Stimulated activated CD4-positive, alpha-beta T cell treated with anti-CD3 and anti-CD28 coated beads, TNF-alpha, amount 100 ng/mL, for 1 hour (primary cell): ENCODE data around the gene STAG1.
"Not testable (repeated sequence)": the region's sequence is repeated elsewhere in the genome, so short reads cannot be mapped to it uniquely, and the experiment has no call there.

Source experiments
- DNase-seq, 3 donors: peaks; one replicate each; pipeline ENCODE4 v3.0.0-alpha.2; 2020; ENCODE audit warnings: low read depth in 3 of 3, low spot score in 1 of 3

STAG1 gene

DNA sequence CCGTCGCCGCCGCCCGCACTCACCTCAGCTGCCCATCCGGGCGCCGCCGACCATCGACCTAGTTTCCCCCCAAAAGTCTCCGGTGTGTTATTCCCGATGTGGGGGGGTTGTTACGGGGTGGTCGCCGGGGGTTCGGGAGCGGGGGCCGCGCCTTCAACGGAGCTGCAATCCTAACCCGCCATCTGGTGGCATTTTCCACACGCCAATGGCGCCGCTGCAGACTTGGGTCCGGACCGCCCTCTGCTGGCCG, at the start of gene STAG1:
Gene STAG1, minus strand, starts transcription at position 207 of the 250 bp plus-strand sequence. CDS start 121,480 bp downstream, outside the sequence.
- DNase-seq: no peak

DNA sequence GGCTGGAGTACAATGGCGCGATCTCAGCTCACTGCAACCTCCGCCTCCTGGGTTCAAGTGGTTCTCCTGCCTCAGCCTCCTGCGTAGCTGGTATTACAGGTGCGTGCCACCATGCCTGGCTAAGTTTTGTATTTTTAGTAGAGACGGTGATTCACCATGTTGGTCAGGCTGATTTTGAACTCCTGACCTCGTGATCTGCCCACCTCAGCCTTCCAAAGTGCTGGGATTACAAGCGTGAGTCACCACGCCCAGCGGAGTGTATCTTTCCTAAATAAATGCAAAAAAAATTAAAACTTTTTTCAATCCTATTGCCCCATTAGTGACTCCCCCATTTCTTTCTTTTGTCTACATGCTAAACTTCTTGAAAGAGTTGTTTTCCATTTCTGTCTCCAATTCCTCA, 49.0 kb upstream of the STAG1 start:
- DNase-seq: not testable (repeated sequence)

DNA sequence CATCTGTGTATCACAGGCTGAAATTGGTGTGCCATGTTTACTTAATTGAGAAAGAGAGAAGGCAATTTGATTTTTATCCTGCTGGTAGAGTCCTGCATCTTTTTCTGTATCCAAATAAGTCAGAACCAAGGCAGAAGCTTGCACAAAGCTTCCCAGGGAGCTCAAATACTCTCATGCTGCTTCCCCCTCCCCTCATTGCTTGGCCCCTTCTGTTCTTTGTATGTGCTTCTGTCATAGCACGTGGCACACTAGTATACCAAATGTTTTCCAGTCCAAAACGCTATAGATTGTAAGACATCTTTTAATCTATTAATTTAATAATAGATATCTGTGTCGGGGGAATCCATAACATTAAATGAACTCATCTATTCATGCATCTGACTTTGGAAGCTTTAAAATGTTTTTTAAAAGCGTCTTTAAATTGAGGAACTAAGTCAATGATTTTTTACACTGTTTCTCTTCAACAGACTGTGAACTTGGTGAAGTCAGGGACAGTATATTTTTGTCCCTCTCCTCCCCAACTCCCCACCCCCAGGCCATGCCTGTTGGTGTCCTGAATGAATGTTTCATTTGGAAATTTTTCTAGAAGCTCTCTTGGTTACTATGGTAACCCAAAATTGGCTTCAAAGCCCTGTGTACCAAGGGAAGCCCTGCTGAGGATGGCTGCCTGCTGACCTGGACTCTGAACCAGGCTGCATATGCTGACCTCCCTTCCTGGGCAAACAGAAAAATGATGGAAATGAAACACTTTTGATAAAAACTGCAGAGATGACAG, 40.6 kb upstream of the STAG1 start:
- DNase-seq: no peak

DNA sequence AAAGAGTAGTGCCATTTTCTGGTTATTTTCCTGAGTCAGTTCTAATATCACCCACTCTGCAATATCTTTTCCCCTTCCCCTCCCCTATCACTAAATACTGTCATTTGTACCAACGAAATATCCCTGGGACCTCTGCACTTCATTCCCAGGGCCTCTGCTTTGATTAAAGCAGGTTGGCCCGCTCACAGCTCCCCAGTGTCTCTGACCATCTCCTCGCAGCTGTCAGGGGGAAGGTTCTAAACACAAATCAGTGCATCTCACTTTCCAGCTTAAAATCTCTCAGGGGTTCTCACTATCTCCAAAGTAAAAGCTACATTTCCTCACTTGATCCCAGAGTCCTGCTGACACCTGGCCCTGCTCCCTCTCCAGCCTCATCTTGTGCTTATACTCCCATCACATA, 38.6 kb upstream of the STAG1 start:
- no peak for DNase-seq

DNA sequence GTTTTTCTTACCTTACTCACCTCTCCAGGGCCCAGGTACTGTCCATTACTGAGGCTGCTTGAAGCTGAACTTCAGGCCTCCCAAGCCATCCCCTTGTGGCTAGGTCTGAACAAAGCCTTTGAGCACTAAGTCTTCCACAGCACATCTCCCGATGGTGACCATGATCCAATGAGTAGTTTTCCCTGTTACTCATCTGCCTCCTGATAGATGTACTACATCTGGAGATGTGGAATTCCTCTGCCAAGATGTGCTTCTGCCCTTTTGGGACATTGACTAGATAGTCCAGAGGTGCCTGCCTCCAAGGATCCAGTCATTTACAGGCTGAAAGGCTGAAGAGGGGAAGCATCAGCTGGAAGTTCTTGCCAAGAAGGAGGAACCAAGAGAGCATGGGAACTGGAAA, 37.8 kb upstream of the STAG1 start:
- DNase-seq: no peak

DNA sequence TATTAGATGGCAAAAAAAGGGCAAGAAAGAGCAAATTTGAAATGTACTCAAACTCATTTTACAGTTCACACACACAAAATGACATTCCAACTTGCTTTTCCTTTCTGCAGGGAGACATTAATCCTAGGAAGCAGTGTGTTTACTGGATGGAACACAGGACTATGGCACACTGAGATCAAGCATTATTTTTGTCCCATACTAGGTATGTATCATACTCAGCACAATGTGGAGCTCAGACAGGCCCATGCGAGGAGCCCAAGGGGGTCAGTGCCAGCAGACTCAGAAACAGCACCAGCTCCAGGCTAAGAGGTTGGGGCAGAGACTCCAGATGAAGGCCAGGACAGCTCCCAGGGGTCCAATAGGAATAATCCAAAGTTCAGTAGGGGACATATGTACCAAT, 36.0 kb upstream of the STAG1 start:
- no peak for DNase-seq

DNA sequence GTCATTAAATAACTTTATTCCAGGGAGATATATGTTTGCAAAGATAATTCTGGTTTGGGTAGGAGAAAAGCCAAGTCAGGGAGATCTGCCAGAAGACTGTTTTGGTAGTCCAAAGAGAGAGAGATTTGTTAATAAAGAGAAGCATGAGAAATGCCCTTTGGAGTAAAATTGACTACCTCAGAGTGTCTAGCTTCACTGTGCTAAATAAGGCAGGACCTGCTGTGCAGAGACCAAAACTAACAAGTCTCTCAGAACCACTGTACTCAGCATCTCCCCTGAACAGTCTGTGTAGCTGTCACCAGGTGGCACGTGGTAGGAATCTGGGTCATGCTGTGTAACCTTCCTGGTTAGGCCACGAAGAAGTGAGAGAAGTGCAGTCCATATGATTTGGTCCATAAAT, 35.2 kb upstream of the STAG1 start:
- no peak for DNase-seq

DNA sequence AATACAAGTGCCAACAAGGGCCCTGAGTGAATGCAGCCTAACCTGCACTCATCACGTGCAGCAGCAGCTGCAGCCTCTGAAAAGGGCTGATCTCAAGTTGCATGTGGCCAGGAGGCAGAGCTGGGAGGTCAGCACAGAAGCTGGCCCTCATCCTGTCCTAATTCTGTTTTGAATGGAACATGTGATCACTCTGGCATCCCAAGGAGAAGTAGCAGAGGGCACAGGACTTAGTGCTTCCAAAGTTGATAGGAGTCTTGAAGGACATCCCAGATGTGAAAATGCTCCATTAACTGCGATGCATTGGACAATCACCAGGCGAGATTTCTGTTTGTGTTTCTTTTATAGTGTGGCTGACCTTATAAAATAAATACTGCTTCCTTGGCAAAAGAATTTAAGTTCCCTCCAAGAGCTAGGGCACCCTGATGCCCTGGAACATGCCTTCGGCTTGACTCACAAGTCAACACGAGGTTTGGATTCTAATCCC, 31.6 kb upstream of the STAG1 start:
- DNase-seq: no peak

DNA sequence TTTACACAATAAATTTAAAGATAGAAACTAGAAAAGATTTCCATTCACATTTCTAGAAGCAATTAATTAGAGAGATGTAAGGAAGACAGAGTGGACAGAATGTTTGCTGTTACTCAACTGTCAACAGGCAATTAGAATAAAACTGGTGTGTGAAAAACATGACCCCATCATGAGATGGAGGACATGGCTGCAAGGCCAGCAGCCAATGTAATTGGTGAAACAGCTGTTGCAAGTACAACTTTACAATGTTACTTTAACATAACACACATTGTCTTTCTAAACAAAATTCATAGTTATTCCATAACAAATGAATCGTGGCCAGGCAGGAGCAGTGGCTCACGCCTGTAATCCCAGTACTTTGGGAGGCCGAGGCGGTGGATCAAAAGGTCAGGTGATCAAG, 28.6 kb upstream of the STAG1 start:
- no peak for DNase-seq

DNA sequence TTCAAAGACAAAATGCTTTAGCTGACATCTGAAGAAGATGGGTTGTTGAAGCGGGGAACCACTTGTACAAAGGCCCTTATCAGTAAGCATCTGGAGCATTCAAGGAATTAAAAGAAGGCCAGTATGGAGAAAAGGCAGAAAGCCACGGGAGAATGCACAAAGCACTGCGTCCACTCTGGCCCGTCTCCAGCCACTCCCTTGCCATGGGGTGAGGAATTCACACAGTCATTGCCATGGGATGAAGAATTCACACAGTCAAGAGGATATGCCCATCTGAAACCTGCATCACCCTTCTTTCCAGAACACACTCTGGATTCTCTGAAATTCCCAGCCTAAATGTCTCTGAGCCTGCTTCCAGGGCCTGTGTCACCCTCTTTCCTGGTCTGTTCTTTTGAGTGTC, 26.7 kb upstream of the STAG1 start:
- DNase-seq: no peak

DNA sequence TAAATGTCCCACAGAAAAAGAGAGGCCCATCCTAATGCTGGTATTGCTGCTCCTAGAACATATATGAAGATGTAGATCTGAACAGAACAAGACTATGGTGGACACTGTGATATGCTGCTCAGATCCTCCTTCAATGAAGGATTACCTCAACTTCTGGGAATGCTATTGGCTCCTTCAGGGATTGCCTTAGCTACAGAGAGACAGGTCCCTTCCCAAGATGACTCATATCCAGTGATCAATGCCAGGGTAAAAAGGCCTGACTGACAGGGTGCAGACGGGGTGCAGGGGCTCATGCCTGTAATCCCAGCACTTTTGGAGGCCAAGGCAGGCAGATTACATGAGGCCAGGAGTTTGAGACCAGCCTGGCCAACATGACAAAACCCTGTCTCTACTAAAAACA, 20.5 kb upstream of the STAG1 start:
- DNase-seq: no peak

DNA sequence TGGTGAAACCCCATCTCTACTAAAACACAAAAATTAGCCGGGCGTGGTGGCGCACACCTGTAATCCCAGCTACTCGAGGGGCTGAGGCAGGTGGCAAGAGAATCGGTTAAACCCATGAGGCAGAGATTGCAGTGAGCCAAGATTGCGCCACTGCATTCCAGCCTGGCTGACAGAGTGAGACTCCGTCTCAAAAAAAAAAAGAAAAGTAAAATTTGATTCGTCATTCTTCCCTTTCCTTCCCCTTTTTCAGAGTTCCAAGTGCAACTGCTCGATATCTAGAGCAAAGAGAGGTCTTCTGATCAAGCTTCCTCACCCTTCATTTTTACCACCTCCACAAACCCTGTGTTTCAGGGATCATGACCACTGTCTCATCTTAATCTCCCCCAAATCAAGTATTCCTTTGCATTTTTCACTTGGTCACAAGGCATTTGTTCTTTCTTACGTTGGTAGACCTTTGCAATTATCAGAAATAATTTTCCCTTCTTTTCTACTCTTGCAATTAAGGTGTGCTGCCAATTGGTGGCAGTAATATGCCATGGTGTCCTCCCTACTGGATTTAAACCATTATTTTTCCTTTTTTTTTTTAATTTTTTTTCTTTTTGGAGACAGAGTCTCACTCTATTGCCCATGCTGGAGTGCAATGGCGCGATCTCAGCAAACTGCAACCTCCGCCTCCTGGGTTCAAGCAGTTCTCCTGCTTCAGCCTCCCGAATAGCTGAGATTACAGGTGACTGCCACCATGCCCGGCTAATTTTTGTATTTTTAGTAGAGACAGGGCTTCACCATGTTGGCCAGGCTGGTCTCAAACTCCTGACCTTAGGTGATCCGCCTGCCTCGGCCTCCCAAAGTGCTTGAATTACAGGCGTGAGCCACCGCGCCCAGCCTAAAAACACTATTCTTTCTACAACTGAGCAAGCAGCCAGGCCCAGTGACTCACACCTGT, 6.3 kb upstream of the STAG1 start:
- DNase-seq: not testable (repeated sequence)

DNA sequence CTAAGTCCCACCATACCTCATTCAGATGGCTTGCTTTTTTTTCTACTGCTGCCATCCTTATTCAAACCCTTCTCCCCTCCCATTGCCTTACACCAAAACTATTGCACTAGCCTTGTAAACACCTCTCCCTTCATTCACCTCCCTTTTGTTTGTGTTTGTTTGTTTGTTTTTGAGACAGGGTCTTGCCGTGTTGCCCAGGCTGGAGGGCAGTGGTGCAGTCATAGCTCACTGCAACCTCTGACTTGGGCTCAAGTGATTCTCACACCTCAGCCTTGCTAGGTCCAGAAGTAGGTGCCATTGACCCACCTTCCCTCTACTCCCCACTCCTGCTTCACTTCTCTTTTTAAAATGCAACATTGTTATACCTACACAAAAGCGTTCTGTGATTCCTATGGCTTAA, 3.0 kb upstream of the STAG1 start:
- no peak for DNase-seq

DNA sequence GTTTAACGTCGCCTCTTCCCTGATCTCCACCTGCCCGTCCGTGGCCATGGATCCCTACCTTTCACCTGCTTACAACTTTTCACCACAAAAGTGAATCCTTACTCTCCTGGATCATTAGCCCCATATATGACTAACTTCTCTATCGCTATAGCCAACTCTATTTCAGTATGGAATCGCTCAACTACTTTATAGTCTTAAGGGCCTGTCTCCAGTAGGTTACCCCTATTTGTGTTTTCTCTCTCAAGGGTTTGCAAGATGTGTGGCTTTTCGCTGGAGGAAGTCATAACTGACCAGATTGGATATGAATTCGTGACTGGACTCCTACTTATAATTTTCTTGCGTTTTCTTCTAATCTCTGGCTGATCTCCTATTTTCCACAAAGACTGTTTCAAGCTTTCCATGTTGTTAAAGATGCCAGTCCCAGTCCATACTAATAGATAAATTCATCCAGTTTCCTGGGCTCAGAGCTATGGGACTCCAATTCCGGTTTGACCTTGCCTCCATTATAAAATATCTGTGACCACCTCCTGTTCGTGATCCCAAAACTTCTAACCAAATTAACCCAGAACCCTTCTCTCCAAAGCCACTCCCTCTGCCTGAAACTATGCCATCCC, 1.3 kb upstream of the STAG1 start:
- DNase-seq: no peak

DNA sequence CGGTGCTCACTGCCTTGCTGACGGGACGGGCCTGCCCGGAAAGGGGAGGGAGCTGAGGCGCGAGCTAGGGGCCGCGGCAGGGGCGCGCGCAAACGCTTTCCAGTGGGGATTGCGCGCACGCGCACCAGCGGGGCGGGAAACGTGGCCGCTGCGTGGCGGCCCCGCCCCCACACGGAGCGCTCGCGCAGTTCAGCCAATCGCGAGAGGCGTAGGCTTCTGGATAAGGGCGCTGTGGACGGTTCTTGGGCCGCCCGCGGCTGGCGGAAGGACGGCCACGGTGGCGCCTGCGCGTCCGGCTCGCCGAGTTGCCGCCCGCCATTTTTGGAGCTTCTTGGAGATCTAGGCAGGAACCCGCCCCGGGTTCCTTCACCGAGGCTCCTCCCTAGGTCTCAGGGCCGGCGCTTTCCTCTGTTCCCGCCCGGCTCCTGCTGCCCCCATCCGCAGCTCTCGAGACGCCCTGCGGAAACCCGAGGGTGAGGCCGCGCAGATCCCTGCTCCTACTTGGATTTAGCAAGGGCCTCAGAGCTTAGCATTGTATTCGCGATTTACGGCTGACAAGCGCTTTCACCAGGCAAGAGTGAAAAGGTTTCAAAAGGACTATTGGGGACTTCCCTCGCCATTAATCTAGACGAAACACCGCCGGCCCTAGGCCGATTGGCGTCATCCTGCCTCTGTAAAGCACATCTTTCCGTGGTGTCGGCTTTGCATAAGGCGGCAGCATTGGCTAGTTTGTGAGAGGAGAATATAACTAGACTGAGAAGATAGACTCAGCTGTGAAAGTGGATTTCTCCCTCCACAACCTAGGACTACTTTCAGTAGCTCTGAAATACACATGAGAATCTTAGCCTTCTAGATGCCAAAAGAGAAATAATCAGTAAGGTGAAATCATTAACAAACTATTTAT, 496 bp upstream of the STAG1 start:
- DNase-seq: peak; percentile 96 to 98 (median 98)

DNA sequence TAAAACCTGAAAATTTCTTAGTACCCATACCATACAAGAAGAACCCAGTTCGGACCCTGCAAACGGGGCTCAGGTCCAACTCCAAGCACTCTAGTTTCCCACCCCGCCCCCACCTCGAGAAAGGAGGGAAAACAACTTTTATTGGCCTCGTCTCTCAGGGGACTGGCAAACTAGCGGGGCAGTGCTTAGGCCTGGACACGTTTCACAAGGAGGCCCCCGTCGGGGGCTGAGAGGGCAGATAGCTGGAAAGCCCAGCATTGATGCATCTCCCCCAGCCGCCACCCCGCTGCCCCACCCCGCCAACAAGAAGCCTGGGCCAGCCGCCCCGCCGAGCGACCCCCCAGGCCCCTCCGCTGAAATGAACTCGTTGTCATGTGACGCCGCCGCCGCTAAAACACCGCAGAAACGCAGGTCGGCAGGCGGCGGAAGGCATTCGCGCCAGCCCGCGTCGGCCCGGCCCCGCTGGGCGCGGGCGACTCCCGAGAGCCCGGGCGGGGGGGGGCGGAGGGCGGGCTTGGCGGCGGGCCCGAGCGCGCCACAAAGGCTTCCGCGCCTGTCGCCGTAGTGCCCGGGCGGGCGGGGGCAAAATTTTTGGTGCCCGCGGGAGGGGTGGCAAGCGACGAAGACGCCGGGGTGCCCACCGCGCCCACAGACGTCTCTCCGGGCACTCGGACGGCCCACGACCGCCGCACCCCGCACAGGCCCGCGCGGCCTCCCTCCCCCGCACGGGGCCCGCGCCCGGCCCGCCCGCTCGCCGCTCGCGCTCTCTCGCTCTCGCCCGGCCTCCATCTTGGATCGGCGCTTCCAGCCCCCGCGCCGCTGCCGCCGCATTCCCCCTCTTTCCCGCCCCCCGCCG, 634 bp downstream of the STAG1 start:
- DNase-seq: peak; percentile 19 to 56 (median 29)

DNA sequence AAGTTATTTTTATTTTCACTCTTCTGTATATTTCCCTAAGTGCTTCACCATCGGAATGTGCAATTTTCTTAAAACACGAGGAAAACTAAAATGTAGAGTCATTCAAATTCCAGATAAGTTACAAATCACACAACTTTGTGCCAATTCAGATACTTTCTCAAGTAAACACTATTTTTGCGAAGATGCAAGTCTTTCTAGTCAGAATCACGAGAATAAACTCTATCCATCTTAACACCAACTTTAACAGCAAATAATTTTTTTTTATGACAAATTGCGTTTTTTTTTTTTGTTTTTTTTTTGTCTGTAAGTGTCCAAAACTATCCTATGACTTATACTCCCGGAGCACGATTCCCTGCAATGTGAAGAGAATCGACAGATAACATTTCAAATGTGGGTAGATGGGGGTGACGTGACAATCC, 1.3 kb downstream of the STAG1 start:
- no peak for DNase-seq

DNA sequence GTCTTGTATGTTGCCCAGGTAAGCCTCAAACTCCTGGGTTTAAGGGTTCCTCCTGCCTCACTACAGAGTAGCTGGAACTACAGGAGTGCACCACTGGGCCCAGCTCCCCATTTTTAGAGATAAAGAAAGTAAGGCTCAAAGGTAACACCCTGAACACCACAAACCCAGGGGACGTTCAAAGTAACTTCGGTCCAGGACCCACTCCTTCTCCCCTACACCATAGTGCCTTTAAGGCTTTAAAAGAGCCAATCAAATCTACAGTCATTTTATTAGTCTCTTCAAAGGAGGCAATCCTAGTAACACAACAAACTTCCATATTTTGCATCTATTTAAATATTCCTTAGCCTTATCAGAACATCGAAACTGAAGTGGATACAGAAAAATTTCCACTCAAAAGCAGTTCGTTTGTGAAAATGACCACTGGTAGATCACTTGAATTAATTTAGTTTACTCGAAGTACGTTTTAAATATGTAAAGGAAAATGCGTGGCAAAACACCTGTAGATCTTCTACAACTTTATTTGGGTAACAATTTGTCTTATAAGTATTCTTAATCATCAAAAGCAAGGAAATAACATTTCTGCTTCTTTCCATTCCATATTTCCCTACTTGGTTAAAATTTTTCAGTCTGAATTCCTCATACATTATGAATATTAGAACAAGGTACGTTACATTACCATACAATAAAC, 1.8 kb downstream of the STAG1 start:
- no peak for DNase-seq

DNA sequence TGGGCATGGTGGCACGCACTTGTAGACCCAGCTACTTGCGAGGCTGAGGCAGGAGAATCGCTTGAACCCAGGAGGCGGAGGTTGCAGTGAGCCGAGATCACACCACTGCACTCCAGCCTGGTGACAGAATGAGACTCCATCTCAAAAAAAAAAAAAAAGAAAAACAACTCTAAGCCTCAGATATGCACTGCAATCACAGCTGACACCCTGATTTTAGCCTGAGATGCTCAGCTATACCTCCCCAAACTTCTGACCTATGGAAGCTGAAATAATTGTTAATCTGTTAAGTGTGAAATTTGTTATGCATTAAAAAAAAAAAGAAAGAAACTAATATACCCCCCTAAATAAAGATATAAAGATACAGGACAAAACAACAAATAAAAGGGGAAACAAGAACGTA, 2.6 kb downstream of the STAG1 start:
- not testable (repeated sequence) for DNase-seq
